ENCODE results near the gene LILRA2. TPM values are rescaled to one million over a fixed set of nuclear protein-coding genes. Genes with fewer than 3 reads are reported as not detected.
"Not testable (repeated sequence)": the region's sequence is repeated elsewhere in the genome, so short reads cannot be mapped to it uniquely, and the experiment has no call there.

The LILRA2 gene
- total RNA-seq, 1 donor from 2014 or later = 1.7 TPM

- no peak for ATAC-seq (ENCODE audit: poor library complexity)
Observed at GRCh38 chr19:54561840-54562239, 11.8 kb upstream of the LILRA2 start.

DNA sequence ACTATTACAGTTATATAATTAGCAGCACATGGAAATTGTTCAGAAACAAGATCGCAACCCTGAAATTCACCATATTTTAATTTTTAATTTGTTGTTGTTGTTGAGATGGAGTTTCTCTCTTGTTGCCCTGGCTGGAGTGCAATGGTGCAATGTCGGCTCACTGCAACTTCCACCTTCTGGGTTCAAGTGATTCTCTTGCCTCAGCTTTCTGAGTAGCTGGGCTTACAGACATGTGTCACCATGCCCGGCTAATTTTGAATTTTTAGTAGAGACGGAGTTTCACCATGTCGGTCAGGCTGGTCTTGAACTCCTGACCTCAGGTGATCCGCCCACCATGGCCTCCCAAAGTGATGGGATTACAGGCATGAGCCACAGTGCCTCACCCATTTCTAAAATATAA lies 10.4 kb upstream of the LILRA2 start:
- ATAC-seq (ENCODE audit: poor library complexity); intact Hi-C loops (cut with DNase I); DNase-seq: not testable (repeated sequence)

More at GRCh38 chr19:54561840-54562239, 11.8 kb upstream of the LILRA2 start:
- no peak for DNase-seq
- intact Hi-C loops (cut with DNase I) = no loop called here

DNA sequence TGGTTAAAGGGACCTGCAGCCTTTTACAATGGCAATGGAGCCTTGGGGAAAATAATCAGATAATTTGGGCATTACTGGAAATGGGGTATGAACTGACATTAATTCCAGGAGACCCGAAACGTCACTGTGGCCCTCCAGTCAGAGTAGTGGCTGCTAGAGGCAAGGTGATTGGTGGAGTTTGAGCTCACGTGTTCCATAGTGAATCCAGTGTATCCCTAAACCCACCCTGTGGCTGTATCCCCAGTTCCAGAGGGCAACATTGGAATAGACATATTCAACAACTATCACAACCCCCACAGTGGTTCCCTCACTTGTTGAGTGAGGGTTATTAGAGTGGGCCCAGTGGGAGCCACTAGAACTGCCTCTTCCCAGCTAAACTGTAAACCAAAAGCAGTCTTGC lies 3.3 kb upstream of the LILRA2 start:
- no peak for DNase-seq
- no peak for ATAC-seq (ENCODE audit: poor library complexity)
- intact Hi-C loops (cut with DNase I) = no loop called here

DNA sequence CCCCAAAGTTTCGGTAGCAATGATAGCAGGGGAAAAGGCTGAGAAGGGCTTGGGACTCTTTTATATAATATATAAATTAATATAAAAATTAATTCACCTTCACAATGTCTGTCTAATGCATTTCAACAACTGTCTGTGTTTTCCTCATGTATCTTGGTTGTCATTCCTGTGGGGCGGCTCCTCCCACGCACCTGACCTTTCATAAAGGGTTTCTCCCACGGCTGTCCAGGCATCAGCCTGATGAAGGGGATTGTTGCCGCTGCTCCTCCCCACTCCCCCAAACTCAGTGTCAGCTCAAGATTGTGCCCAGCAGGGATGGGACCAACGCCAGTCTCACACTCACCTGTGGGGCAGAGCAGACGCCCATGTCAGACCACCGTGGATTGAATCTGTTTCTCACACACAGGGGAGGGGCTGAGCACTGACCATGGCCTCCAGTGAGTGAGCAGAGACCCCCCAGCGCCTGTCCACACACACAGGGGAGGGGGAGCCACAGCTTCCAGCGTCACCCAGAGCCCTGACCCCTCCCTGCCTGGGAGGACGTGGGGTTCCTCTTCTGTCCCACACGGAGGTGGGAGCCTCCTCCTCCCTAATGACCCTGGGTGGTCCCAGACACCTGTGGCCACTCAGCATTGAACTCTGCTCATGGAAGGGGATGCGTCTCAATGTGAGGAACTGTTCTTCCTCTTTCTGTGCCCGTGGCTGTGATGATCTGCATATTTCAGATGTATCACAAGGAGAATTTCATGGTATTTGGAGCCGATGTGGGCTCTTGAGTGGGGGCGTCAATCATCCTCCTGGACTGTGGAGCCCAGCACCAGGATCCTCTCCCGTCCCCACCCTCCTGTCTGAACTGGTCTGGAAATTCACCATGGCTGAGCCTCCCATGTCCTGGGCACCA lies 1.6 kb upstream of the LILRA2 start:
- DNase-seq; intact Hi-C loops (cut with DNase I); ATAC-seq (ENCODE audit: poor library complexity): not testable (repeated sequence)

GRCh38 chr19:54572696-54573311 lies 786 bp upstream of the LILRA2 start:
- intact Hi-C loops (cut with DNase I) = no loop called here
- peak; percentile 64 for DNase-seq
- ATAC-seq (ENCODE audit: poor library complexity) = peak; percentile 87

DNA sequence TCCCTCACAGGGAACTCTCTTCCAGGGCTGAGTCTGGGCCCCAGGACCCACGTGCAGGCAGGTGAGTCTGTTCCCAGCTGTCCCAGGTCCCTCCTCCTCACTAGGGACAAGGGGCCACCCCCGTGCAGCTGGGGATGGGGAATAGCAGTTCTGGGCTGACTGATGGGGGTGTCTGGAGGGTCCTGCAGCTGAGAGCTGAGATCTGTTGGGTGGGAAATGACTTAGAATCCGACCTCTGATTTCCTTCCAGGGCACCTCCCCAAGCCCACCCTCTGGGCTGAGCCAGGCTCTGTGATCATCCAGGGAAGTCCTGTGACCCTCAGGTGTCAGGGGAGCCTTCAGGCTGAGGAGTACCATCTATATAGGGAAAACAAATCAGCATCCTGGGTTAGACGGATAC lies 461 bp downstream of the LILRA2 start:
- intact Hi-C loops (cut with DNase I) = no loop called here
- DNase-seq = no peak
- ATAC-seq (ENCODE audit: poor library complexity) = no peak

- DNase-seq (no peak), ATAC-seq (ENCODE audit: poor library complexity) (no peak)
- intact Hi-C loops (cut with DNase I) = no loop called here
Observed at GRCh38 chr19:54574527-54575056, 1.0 kb downstream of the LILRA2 start.

- ATAC-seq (ENCODE audit: poor library complexity); intact Hi-C loops (cut with DNase I); DNase-seq: not testable (repeated sequence)
Observed at GRCh38 chr19:54575205-54575604, 1.6 kb downstream of the LILRA2 start.

GRCh38 chr19:54576411-54576976 lies 2.9 kb downstream of the LILRA2 start:
- no peak for ATAC-seq (ENCODE audit: poor library complexity)
- DNase-seq = no peak
- intact Hi-C loops (cut with DNase I) = no loop called here

DNA sequence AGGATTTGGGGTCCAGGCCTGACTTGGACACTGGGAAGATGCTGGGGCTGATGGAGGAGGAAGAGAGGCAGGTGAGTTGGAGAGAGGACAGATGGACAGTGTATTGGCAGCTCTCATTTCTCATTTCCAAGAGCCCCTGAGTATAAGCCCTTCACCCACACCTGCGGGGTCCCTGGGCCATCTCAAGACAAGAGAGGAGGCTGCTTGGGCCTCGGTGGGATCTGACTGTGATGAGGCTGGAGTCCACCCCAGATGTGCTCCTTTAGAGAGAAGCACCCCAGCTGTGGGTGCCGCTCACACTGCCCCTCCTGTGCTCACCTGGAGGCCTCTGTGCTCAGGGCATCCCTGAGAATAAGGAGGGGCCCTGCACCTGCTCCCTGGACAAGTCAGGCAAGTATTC lies 3.7 kb downstream of the LILRA2 start:
- ATAC-seq (ENCODE audit: poor library complexity) = no peak
- intact Hi-C loops (cut with DNase I) = no loop called here
- no peak for DNase-seq

GRCh38 chr19:54578268-54578667 lies 4.7 kb downstream of the LILRA2 start:
- ATAC-seq (ENCODE audit: poor library complexity); DNase-seq; intact Hi-C loops (cut with DNase I): not testable (repeated sequence)

GRCh38 chr19:54586397-54586796 lies 12.8 kb downstream of the LILRA2 start:
- intact Hi-C loops (cut with DNase I) = no loop called here
- no peak for ATAC-seq (ENCODE audit: poor library complexity)
- DNase-seq = no peak

DNA sequence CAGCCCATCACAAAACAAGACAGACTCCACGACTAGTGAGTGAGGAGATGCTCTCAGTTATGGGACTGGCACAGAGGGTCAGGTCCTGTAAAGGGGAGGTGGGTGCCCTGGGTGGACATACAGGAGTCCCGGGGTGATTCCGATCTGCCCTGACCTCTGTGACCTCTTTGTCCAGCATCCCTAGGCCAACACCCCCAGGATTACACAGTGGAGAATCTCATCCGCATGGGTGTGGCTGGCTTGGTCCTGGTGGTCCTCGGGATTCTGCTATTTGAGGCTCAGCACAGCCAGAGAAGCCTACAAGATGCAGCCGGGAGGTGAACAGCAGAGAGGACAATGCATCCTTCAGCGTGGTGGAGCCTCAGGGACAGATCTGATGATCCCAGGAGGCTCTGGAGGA lies 13.4 kb downstream of the LILRA2 start:
- no peak for DNase-seq
- intact Hi-C loops (cut with DNase I) = no loop called here

GRCh38 chr19:54593445-54593844 lies 19.9 kb downstream of the LILRA2 start, which contains the start of gene LILRA1:
LILRA1 (plus strand) TSS chr19:54593632; CDS start chr19:54594245, 613 bp downstream.
- ATAC-seq (ENCODE audit: poor library complexity) = peak; percentile 31
- DNase-seq; intact Hi-C loops (cut with DNase I): not testable (repeated sequence)

More for the DNA sequence above, 13.4 kb downstream of the LILRA2 start:
- ATAC-seq (ENCODE audit: poor library complexity) = no peak

DNA sequence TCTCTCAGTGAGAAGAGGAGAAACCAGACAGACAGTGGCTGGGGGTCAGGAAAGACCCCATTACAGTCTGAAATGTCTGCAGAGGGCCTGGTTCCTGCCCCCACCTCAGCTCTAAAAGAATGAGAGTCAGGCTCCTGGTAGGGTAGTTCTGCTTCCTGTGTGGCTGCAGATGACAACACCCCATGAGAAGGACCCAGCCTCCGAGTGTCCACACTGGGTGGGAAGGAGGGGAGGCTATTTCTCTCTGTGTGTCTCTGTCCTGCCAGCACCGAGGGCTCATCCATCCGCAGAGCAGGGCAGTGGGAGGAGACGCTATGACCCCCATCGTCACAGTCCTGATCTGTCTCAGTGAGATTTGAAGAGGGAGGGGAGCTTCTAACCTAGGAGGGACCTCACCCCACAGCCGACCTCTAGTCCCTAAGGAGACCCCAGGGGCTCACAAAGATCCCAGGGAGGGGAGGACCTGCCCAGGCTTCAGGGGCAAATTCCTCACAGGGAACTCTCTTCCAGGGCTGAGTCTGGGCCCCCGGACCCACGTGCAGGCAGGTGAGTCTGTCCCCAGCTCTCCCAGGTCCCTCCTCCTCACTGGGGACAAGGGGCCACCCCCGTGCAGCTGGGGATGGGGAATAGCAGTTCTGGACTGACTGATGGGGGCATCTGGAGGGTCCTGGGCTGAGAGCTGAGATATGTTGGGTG lies 20.5 kb downstream of the LILRA2 start:
- intact Hi-C loops (cut with DNase I); DNase-seq: not testable (repeated sequence)
- ATAC-seq (ENCODE audit: poor library complexity) = peak; percentile 46

DNA sequence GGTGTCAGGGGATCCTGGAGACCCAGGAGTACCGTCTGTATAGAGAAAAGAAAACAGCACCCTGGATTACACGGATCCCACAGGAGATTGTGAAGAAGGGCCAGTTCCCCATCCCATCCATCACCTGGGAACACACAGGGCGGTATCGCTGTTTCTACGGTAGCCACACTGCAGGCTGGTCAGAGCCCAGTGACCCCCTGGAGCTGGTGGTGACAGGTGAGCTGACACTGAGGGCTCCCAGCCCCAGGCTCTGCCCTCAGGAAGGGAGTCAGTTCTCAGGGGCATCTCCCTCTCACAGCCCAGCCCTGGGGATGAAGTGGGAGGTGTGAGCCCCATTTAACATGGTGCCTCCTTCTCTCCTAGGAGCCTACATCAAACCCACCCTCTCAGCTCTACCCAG lies 21.1 kb downstream of the LILRA2 start:
- intact Hi-C loops (cut with DNase I) = no loop called here
- ATAC-seq (ENCODE audit: poor library complexity) (no peak), DNase-seq (no peak)

DNA sequence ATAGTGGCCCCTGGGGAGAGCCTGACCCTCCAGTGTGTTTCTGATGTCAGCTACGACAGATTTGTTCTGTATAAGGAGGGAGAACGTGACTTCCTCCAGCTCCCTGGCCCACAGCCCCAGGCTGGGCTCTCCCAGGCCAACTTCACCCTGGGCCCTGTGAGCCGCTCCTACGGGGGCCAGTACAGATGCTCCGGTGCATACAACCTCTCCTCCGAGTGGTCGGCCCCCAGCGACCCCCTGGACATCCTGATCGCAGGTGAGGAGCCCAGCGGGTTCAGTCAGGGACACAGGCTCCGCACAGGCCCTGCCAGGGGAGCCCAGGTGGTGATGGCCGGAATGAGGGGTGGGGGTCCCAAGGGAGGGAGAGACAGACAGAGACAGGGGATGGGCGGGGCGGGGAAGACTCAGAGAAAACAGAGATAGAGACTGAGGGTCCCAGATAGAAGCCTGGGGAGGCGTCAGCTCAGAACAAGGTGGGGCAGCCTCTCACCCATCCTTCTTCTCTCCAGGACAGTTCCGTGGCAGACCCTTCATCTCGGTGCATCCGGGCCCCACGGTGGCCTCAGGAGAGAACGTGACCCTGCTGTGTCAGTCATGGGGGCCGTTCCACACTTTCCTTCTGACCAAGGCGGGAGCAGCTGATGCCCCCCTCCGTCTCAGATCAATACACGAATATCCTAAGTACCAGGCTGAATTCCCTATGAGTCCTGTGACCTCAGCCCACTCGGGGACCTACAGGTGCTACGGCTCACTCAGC lies 22.3 kb downstream of the LILRA2 start:
- ATAC-seq (ENCODE audit: poor library complexity); intact Hi-C loops (cut with DNase I); DNase-seq: not testable (repeated sequence)

DNA sequence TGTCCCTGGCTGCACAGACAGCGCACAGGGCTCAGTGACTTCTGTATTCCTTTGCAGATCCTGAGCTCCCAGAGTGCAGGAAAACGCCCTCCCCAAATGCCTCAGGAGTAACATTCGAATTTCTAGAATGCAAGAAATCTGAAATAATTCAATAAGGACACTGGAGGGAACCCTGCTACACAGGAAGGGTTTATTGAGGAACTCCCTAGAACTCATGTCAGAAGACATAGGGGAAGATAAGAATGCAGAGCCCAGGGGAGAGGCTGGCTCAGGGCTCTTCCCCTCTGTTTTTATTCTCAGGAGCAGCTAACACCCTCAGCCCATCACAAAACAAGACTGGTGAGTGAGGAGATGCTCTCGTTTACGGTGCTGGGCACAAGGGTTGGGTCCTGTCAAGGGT lies 26.6 kb downstream of the LILRA2 start:
- no peak for DNase-seq
- intact Hi-C loops (cut with DNase I) = no loop called here
- no peak for ATAC-seq (ENCODE audit: poor library complexity)
